ENCODE data around the gene FBLN7.

The FBLN7 gene

DNA sequence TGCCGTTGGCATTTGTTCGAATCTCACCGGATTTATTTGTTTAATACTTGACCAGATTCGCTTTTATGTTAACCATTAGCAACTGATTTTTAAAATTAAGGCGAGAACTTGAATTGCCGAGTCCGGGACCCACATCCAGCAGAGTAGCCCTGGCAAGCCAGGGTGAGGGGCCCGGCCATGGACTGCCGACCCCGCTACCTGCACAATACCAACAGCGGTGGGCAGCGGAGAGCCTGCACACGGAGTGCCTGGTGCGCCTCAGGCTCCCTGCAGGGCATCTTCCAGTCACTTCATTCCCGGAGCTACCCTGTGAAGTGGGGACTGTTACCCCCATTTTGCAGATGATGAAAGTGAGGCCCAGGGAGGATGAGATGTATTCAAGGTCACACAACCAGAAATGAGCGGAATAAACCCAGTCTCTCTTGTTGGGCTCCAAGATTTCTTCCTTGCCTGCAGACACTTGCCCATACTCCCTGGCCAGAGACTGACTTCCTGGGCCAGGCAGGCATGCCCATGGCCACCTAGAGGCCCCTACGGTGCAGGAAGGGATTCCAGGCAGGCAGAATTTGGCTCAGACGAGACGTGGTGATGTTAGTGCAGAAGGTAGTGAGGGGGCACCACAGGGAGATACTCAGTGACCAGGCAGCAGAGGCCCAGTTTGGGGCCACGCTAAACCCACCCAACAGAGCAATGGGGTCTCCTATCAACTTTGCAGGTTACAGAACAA lies 2.9 kb downstream of the FBLN7 start:
- no peak for DNase-seq (ENCODE audit: low spot score)

DNA sequence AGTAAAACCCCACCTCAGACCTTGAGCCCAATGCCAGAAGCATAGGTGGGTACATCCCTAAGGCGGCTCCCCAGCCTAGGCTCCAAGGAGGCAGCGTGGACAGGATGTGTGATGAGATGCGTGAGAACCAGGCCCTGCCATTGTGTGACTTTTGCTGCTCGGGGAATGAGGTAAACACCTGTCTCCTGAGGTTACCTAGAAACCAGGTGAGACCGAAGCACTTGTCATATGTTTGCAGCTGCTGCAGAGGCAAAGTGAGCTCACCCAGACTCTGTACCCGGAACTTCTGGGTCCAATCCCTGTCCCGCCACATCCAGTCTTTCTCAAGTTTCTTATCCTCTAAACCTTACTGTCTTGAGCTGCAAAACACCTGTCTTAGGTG lies 3.4 kb downstream of the FBLN7 start:
- no peak for DNase-seq (ENCODE audit: low spot score)

DNA sequence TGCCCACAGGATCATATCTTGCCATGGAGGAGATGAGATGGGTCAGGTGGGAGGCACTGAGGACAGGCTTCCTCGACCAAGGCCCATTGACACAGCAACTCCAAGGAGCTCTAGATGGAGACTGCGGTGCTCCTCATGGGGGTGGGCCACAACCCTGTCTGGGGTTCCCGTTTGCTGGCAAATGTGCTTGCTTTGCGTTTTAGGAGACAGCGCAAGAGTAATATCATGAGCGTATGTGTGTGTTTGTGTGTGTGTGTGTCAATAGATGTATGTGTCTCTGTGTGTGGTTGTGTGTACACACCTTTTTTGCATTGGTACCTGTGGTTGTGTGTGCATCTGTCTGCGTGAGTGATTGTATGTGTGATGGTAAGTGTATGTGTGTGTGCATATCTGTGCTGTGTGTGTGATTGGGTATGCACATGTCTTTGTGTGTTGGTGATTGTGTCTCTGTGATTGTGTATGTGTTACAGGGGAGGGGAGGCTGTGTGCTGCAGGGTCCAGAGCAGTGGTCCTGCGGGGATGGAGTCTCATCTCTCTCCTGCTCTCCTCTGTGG lies 4.4 kb downstream of the FBLN7 start:
- no peak for DNase-seq (ENCODE audit: low spot score)

DNA sequence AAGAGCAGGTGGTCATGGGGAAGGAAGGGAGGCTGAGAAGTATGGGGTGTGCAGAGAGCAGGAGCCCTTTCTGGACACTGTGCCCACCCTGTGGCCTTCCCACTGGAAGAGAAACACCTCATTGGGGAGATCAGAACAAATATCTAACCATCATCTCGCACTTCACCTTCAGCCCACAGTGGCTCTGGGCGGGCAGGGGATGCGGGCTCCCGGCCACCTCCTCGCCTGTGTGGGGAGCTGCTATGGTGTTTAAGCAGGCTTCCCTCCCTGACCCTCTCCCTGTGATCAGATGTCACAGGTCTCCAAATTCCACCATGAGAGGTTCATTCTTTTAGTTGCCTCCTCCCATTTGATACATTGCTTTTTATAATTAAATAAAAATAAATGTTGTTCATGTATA lies 5.0 kb downstream of the FBLN7 start:
- no peak for DNase-seq (ENCODE audit: low spot score)

DNA sequence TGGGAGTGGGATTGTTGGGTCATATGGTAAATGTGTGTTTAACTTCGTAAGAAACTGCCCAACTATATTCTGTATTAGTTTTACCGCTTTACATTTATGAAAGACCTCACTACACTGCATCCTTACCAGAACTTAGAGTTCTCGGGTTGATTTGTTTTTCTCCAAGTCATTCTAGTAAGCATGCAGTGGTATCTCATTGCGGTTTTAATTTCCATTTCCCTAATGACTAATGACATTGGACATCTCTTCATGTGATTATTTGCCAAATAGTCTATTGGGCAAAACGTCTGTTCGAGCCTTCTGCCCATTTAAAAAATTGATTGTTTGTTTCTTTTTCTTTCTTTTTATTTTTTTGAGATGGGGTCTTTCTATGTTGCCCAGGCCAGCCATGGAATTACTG lies 6.8 kb downstream of the FBLN7 start:
- no peak for DNase-seq (ENCODE audit: low spot score)

DNA sequence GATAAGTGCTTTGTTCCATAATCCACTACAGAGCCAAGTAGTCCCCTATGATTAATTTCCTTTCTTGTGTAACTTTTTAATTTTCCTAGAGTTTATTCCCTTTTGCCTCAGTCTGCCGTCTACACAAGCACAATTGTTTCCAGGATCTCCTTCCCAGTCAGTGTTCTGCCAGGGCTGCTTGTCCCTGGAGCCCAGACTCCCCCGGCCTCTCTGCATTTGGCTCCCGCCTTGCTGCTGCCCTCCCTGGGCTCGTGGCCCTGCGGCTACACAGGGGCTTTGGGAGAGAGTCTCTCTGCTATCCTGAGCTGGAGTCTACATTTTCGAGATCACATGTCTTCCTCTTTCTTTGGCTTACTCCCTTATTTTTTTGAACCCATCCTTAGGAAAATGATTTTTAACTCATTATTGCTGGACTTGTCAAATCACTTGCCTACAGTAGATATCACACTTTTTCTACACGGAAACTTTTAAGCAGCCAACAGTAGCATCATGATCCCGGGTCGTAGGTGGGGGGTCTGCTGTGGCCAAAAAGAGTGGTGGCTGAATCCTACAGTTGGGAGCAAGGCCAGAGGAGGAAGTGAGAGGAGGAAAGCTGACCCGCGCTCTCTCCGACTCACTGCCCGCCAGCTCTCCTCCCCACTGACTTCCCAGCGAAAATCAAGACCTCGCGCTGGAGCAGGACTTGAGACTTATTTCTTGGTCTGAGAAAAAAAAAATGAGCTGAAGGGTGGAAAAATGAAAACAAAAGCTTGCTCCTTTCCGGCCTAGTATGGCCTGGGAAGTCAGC lies 9.4 kb downstream of the FBLN7 start:
- DNase-seq (ENCODE audit: low spot score), result no peak

DNA sequence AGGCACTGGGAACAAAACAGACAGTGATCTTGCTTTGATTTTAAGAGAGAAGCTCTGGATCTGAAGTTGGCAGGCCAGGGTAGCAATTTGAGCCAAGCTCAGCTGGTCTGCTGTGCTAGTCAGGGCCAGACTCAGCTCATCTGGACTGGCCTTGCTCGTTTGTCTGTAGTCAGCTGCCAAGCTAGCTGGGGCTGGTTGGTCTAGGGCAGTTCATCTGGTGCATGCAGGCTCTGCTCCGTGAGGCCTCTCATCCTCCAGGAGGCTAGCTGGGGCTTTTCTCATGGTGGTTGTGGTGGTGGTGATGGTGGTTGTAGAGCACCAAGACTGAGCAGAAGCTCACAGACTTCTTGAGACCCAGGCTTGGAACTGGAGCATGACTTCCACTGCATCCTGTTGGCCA lies 10.3 kb downstream of the FBLN7 start:
- DNase-seq (ENCODE audit: low spot score), result no peak

DNA sequence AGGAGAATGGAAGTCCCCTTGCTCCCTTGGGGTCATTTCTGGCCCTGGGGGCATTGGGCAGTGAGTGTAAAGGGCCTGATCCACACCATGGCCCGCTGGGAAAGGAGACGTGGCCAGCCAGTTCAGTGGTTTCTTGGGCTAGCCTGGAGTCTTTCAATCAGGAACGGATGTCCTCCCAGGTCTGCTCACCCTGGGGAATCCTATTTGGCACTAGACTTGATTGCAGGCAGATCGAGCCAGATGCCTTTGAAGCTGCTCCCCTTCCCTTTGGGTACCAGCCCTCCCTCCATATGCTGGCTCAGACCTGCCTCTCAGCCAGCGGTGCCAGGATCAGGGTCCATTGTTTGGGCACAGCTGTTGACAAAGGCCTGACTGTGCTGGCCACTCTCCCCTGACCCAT lies 11.0 kb downstream of the FBLN7 start:
- DNase-seq (ENCODE audit: low spot score), result no peak

DNA sequence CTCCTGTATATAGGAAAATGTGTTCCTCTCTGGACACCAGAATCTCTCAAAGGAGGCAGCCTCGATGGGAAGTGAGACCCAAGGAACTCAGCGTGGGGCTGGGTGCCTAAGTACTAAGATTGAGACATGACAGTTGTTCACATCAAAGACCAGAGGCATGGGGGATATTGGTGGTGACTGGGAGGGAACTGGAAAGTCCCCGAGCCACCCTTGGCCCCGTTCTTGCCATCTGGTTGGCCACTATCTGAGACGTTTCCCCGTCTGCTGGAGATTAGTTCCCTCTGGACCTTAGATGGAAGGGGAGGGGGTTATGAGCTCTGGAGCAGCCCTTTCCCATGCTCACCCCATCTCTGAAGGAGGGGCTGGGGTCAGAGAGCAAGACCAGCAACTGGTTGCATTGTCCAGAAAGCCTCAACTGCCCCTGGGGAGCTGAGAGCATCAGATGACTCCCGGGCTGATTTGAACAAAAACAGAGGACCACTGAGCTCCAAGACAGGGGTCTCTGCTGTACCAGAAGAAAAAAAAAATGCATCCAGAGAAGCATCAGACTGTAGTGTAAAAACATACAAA lies 11.8 kb downstream of the FBLN7 start:
- no peak for DNase-seq (ENCODE audit: low spot score)

DNA sequence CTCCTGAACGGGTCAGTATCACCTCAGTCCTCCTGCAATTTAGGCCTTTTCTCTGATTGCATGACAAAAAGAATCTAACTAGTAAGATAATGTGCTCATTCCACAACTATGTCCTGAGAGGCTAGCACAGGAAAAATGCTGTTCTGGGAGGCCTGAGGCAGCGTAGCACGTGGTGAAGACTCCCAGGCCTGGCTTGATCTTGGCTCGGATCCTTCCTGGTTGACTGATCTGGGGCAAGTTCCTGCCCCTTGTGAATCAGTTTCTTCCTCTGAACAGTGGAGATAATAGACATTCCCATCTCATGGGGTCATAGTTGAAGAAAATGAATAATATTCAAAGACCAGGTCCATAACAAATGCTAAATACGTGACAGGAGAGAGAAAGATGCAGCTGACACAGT lies 12.3 kb downstream of the FBLN7 start:
- no peak for DNase-seq (ENCODE audit: low spot score)

DNA sequence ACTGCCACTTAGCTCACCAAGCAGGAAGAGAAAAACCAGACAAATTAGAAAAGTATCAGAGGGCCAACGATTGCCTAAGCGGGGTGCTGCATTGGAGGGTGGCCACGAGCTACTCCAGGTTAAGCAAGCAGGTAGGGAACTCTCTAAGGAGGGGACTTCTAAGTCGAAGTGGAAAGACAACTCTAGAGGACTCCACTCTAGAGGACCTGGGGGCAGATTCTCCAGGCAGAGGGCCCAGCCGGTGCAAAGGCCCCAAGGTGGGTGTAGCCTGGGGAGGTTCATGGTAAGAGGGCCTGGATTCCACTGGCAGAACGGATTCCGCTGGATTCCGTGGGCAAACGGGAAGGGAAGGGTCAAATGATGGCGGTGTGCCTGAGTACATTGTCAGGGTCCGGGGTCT lies 12.7 kb downstream of the FBLN7 start:
- DNase-seq (ENCODE audit: low spot score), result no peak

DNA sequence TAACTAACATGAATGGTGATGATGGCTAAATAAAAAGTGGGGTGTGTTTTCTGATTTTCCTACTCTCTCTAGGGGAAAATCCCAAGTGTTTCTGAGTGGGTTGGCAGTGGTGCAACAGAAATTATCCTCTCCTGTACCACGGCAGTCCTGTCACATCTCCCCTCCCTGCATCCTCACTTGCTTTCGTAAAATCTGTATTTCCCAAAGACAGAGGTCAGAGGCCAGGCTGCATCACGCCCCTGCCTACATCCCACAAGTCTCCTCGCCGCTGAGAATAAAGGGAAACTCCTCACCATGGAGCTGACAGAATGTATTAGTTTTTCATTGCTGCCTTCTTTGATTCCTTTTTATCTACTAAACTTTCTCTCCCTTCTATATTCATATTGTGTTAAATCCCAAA lies 13.1 kb downstream of the FBLN7 start:
- DNase-seq (ENCODE audit: low spot score), result no peak

DNA sequence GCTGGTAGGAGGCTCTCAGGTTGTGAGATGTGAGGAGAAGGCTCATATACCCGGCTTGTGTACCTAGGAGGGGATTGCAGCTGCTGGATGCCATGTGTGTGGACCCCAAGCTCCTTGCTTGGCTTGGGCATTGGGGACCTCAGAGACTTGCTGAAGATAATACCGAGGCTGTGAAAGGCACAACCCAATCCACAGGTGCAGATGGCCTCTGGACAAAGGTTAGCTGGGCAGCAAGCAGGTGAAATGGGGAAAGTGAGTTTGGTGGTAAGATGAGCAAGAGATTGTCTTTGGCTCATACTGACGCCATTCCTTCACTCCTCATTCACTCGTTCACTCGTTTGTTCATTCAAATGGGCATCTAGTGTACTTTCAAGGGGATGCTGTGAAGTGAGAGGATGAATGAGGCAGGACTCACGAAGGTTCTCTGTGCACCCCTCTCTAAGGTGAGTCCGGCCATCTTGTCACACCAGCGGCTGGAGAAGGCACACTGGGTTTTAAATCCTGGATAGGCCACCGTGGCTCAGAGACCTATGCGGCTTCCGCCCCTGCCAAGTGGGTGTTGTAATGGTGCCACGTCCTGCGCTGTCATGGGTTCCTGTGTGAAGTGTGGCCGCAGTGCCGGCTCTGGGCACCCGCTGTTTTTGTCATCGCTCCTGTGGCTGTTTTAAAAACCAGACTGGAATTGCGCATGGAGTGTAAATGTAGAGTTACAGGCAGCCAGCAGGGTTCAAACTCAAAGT lies 13.7 kb downstream of the FBLN7 start:
- no peak for DNase-seq (ENCODE audit: low spot score)

DNA sequence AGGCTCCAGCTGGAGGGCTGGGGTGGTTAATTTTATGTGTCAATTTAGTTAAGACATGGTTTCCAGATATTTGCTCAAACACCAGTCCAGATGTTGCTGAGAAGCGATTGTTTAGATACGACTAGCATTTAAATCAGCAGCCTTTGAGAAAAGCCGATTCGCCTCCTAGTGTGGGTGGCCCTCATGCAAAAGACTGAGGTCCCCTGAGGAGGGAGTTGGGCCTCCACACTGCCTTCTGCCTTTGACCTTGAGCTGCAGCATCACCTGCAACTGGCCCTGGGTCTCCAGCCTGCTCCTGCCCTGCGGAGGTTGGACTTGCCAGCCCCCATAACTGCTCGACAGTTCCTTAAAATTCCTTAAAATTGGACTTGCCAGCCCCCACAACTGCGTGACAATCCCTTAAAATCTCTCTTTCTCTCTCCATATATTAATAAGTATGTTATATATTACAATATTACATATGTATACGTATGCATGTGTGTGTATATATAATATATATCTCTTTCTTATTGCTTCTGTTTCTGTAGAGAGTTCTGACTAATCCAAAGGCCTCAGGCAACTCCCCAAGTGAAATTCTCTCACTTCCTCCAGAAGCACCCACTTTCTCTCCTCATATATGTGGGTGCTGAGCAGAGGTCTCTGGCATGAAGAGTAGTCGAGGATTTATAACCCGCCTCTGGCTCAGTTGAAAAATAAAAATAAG lies 14.4 kb downstream of the FBLN7 start:
- DNase-seq (ENCODE audit: low spot score), result no peak

DNA sequence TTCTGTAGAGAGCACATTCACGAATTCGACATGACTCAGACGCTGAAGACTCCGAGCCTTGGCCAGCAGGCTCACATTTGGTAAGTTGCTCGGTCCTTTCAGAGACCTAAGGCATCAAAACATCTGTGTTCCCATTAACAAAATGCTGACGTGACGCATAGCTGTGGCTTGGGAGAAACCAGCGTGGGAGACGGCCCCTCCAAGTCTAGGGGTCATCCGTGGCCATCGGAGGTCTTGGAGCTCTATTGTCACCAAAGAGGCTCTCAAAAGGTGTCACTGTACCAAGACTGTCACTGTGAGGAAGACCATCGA lies 14.9 kb downstream of the FBLN7 start:
- DNase-seq (ENCODE audit: low spot score), result no peak

DNA sequence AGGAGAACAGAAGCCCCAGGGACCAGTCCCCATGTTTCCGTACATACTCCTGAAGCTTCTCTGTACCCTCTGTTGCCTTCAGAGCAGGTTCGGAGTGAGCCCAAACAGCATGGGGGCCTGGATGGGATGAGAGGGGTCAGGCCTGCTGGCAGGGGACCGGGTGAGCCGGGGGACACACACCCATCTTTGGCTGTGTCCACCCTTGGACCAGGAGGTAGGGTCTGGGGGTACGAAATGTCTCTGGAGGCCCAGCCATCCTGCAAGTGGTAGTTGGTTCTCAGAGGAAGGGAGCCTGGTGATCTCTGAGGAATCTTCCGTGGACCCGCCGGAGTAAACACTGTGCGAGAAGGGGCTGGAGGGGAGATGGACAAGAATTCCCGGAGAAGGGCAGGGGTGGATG lies 15.3 kb downstream of the FBLN7 start:
- DNase-seq (ENCODE audit: low spot score), result no peak

DNA sequence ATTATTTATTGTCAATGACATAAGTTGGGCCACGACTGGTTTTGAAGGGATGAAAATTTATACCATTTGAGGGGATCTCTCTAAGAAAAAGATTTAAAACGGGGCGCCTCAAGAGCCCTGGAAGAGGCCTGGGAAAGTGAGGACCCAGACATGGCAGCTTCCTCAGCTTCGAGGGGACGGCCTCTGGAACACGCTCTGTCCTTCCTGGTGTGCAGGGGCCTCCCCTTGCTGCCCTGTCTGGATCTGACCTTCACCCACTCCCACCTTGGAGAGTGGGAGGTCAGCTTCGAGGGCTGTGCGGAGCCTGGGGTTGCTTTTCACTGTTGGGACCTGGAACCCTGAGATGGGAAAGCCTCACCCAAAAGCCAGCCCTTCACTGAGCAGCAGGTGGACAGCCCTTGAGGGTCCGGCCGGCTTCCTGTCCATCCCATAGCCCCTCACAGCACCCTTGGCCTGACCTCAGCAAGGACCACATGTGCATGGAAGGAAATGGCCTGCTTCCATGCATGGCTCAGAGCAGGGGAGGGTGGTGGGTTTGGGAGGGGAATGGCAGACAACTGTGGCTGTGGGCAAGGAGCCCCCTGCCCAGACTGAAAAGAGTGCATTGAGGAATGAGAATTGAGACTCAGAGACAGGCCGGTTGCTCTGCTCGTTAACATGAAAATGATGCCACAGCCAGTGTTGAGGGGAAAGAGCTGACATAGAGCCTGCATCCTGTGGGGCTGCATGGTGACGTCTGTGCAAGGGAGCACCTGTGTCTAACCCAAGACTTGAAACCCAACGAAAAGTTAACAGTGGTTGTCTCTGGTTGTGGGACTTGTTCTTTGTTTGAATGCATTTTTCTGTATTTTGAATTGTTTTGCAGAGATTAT lies 16.3 kb downstream of the FBLN7 start:
- DNase-seq (ENCODE audit: low spot score), result no peak

DNA sequence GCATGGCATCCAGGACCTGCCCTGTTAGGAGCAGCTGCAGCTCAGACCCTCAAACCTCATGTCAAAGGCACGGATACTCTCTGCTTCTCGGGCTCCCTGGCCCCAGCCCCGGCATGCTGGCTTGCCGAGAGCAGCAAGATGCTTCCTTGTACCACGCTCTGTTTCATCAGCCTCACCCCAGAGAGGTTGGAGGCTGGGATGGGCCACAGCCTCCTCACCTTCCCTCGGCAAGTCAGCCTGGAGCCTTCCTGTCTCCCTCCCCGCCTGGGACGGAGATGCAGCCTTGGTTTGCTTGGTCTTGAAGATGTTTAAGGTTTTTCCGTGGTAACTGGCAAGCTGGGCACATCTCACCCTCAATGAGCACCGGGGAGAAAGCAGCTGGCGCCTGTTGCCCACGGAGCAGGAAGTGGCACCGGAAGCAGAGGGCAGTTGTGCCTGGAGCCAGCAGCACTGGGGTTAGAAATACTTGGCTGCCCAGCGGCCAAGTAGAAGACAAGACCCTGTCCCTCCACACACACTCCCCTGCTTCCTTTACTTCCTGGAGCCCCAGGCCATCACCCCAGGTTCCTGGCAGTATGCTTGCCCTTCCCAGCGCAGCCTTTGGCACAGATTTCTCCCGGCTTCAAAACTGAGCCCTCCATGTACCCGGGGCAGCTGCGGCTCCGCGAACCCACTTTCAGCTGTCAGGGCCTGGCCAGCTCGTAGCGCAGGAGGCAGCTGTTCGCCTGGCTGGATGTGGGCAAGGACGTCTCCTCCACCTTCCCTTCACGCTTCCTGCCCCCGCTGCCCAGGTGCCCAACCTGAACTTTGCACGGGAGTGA lies 17.4 kb downstream of the FBLN7 start:
- no peak for DNase-seq (ENCODE audit: low spot score)

DNA sequence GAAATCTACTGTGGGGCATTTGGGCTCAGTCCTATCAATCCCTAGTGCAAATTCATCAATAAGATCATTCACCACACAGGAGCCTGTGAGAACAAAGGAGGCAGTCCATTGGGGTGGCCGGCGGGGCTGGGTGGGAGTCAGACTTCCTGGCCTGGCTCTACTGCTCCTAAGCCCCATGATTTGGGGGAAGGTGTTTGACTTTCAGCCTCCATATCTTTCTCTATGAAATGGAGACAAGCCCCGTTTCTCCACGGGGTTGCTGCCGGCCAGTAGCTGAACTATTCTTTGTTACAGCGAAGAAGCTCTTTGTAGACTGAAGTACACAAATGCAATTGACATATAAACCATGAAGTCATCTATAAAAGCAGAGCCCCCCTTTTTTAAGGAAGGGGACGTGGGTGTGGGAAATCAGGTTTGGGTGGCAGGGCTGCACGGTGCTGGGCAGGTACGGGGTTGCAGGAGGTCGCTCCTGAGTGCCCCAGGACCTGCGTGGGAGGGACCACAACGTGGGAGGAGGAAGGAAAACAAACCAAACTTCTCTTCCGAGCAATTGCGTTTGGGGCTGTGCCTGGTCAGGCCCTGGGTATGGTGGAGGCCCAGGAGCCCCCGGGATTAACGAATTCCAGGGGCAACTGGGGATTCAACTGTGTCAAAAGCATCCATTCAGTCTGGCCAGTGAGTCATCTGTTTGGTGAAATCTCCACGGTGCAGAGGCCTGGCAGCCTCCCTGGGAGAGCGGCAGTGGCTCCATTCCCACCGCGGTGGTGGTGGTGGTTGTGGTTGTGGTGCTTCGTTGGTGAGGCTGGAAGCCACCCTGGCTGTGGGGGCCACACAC lies 18.2 kb downstream of the FBLN7 start:
- no peak for DNase-seq (ENCODE audit: low spot score)
